Measurements from ENCODE around the gene BTNL2. TPM values are rescaled to one million over a fixed set of nuclear protein-coding genes. Genes with fewer than 3 reads are reported as not detected.

BTNL2 gene
- total and polyA plus RNA-seq, 2 of the 13 experiments (the other 11 are each of a cell fraction or from before 2014, with no cell fraction given), result not detected

GRCh38 chr6:32401284-32401963 lies 5.6 kb downstream of the BTNL2 start:
- POLR2A ChIA-PET, result no interaction called here

More at GRCh38 chr6:32401284-32401963, 5.6 kb downstream of the BTNL2 start:
- H3K4me3 ChIP-seq (replicated peaks in 1 of 3; ENCODE audit: insufficient read depth in 1 of 3, low read depth in 2 of 3, low read length in 3 of 3), result no peak overlapping the region
- H3K79me2 ChIP-seq (ENCODE audit: insufficient read depth, low read length), result no peaks in the 10 kb centered on the region
- H3K4me2 ChIP-seq (ENCODE audit: low read depth, low read length), result no peak overlapping the region
- H3K27ac ChIP-seq (ENCODE audit: extremely low read length, insufficient read depth, low read length), result no peak overlapping the region
- H3K36me3 ChIP-seq (replicated peaks in 1 of 2; ENCODE audit: control insufficient read depth in 1 of 2, insufficient read depth in 2 of 2, low read length in 2 of 2), result no peaks in the 10 kb centered on the region
- BruUV-seq (replicated peaks), result no TSS peak
- FAIRE-seq (no peak), ATAC-seq (no peak), DNase-seq (ENCODE audit: low spot score) (no peak)
- WGBS (ENCODE audit: low lambda C conversion rate), result 4% methylated on average over 4 of the region's 4 CpGs
- intact Hi-C loops (cut with micrococcal nuclease; ENCODE audit: unreplicated experiment), result no loop called here
- H3K27me3 ChIP-seq (ENCODE audit: control insufficient read depth in 1 of 2, insufficient read depth in 2 of 2, low read length in 2 of 2), result peaks cover 0 to 17% of the 10 kb centered on the region in 2 experiments; a peak in 2 of 5 replicates
- CTCF ChIA-PET (ENCODE audit: low intra/inter-chr PET ratio, low total read pairs), result no interaction called here
- H4K20me1 ChIP-seq (ENCODE audit: insufficient read depth, low read length), result no peaks in the 10 kb centered on the region
- no peak overlapping the region for H2AFZ ChIP-seq (ENCODE audit: low read length)
- no peaks in the 10 kb centered on the region for H3K4me1 ChIP-seq (ENCODE audit: insufficient read depth, low read length)
- no peak overlapping the region for H3K9ac ChIP-seq (ENCODE audit: insufficient read depth, low read depth, low read length)
- H3K9me3 ChIP-seq (ENCODE audit: low read length), result no peaks in the 10 kb centered on the region
- TF ChIP-seq FIP1L1 (IDR thresholded peaks at IDR 0.05; ENCODE audit: borderline replicate concordance, insufficient read depth, low read depth, low read length), result no peak
- TF ChIP-seq IKZF1 (IDR thresholded peaks at IDR 0.05), result no peak
- TF ChIP-seq MAFG (CRISPR knock-in tag; IDR thresholded peaks at IDR 0.05), result no peak
- TF ChIP-seq ZNF44 (CRISPR knock-in tag; IDR thresholded peaks at IDR 0.05), result no peak
- TF ChIP-seq, protein P1, sequence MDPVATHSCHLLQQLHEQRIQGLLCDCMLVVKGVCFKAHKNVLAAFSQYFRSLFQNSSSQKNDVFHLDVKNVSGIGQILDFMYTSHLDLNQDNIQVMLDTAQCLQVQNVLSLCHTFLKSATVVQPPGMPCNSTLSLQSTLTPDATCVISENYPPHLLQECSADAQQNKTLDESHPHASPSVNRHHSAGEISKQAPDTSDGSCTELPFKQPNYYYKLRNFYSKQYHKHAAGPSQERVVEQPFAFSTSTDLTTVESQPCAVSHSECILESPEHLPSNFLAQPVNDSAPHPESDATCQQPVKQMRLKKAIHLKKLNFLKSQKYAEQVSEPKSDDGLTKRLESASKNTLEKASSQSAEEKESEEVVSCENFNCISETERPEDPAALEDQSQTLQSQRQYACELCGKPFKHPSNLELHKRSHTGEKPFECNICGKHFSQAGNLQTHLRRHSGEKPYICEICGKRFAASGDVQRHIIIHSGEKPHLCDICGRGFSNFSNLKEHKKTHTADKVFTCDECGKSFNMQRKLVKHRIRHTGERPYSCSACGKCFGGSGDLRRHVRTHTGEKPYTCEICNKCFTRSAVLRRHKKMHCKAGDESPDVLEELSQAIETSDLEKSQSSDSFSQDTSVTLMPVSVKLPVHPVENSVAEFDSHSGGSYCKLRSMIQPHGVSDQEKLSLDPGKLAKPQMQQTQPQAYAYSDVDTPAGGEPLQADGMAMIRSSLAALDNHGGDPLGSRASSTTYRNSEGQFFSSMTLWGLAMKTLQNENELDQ (CRISPR knock-in tag; IDR thresholded peaks at IDR 0.05; ENCODE audit: borderline replicate concordance), result no peak
- in situ Hi-C loops (cut with HindIII; ENCODE audit: extremely low pct_ligation_motif_present, low pct_unique_long_range_greater_than_20kb), result no loop called here
